Stomach smooth muscle (tissue), 2 donors: ENCODE results near the gene RNPS1.

Experiments
- H3K27ac ChIP-seq: one replicate; pipeline ENCODE4 v1.7.0; 2013; ENCODE audit warnings: mild to moderate bottlenecking, low read length, inconsistent platforms
- H3K27me3 ChIP-seq, 2 donors: one replicate each; pipeline ENCODE4 v1.7.0; 2013; ENCODE audit warnings: low read length in 2 of 2; ENCODE audit not compliant: insufficient read depth in 2 of 2, control insufficient read depth in 1 of 2
- H3K36me3 ChIP-seq, 2 donors: one replicate each; pipeline ENCODE4 v1.7.0; 2013; ENCODE audit warnings: low read length in 2 of 2; ENCODE audit not compliant: control insufficient read depth in 2 of 2, insufficient read depth in 2 of 2
- H3K4me1 ChIP-seq: one replicate; pipeline ENCODE4 v1.7.0; 2013; ENCODE audit warnings: low read length; ENCODE audit not compliant: control insufficient read depth, insufficient read depth
- H3K4me3 ChIP-seq, 2 donors: one replicate each; pipeline ENCODE4 v1.7.0; 2013; ENCODE audit warnings: low read length in 2 of 2
- H3K9ac ChIP-seq, 2 donors: one replicate each; pipeline ENCODE4 v1.7.0; 2013; ENCODE audit warnings: low read length in 2 of 2, mild to moderate bottlenecking in 1 of 2
- H3K9me3 ChIP-seq, 2 donors: one replicate each; pipeline ENCODE4 v1.7.0; 2013; ENCODE audit warnings: low read length in 2 of 2; ENCODE audit not compliant: control insufficient read depth in 2 of 2
- donor health status: healthy.
- donor health status: Pancreatic carcinoma.

The RNPS1 gene

DNA sequence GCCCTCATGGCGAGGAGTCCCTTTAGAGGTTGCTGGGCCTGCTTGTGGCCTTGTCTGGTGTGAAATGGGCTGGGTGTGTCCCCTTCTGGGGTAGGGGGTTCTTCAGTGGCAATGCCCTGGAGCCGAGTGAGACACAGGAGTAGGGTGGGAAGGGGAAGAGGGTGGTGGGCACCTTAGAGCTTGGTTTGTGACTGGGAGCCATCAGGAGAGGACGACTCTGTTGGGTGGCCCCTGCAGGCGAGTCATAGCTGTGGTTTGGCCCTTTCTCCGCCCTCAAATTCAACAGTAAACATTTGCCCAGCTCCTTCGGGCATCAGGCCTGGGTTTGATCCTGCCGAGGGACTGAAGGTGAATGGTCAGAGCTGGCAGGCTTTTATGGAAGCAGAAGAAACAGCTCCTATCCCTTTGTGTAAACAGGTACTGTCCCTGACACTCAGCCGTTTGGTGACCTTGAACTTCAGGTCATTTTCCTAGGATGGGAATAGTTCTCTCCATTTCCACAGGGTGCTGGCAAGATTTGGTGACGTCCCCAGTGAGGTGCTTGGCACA lies 41.6 kb downstream of the RNPS1 start:
- Histone ChIP-seq H3K4me1 (peaks cover 25% of the 10 kb centered on the region), H3K9me3 (no peaks in the 10 kb centered on the region), H3K36me3 (peaks cover 21 to 23% of the 10 kb centered on the region in 2 donors), H3K27ac (no peak overlapping the region), H3K9ac (no peak overlapping the region), H3K4me3 (no peak overlapping the region), H3K27me3 (no peaks in the 10 kb centered on the region)

GRCh38 chr16:2223942-2224486 lies 43.9 kb downstream of the RNPS1 start:
- H3K9me3 ChIP-seq, result no peaks in the 10 kb centered on the region
- H3K4me1 ChIP-seq, result peaks cover 24% of the 10 kb centered on the region
- H3K4me3 ChIP-seq, result peak overlapping the region; percentile 85 to 88
- H3K27me3 ChIP-seq, result no peaks in the 10 kb centered on the region
- peak overlapping the region; percentile 83 to 87 for H3K9ac ChIP-seq
- H3K27ac ChIP-seq, result peak overlapping the region; percentile 55
- H3K36me3 ChIP-seq, result peaks cover 9 to 10% of the 10 kb centered on the region in 2 donors

DNA sequence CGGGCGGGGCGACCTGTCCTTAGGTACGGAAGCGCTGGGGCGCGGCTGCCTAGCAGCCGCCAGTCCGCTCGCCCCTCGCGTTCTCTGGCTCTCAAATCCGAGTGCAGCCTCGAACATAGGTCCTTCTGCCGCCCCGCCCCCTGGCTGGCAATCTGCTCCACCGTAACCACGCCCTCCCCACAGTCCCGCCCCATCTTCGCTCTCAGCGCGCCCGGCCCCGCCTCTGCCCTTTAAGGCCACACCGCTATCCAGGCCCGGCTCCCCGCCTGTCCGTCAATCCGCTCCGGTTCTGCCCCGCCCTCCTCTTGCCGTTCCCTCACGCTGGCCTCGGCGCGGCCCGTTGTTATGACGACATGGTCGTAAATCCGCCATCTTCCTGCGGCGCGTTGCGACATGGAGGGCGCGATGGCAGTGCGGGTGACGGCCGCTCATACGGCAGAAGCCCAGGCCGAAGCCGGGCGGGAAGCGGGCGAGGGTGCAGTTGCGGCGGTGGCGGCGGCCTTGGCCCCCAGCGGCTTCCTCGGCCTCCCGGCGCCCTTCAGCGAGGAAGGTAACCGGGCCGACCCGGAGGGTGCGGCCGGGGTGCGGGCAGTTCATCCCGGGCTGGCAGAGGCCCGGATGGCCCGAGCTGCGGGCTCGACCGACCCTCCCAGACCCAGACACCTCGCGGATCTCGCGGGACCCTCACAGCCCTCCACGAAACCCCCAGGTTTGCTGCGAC lies 44.5 kb downstream of the RNPS1 start, which contains the start of gene E4F1:
E4F1 (plus strand) TSS at position 371 of the 721 bp plus-strand sequence; CDS start at position 394, 23 bp downstream.
- Histone ChIP-seq H3K9ac (peak within 1 kb of the TSS; percentile 83 to 87), H3K27ac (peak within 1 kb of the TSS; percentile 55), H3K36me3 (peaks cover 4 to 5% of the 10 kb centered on the region in 2 donors), H3K27me3 (no peaks in the 10 kb centered on the region), H3K4me1 (peaks cover 23% of the 10 kb centered on the region), H3K4me3 (peak within 1 kb of the TSS; percentile 85 to 88), H3K9me3 (no peaks in the 10 kb centered on the region)

DNA sequence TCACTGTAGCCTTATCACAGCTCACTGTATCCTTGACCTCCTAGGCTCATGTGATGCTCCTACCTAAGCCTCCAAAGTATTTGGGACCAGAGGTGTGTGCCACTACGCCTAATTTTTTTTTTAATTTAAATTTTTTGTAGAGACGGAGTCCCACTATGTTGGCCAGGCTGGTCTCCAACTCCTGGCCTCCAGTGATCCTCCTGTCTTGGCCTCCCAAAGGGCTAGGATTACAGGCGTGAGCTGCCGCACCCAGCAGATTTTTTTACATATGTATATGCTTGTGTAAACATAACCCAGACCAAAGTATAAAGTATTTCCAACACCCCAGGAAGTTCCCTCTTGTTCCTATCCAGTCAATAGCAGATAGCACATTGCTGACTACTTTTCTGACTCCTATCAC lies 51.6 kb downstream of the RNPS1 start:
- Histone ChIP-seq H3K4me1 (peaks cover 25% of the 10 kb centered on the region), H3K36me3 (peaks cover 0 to 3% of the 10 kb centered on the region in 2 donors), H3K9ac (no peak overlapping the region), H3K9me3 (no peaks in the 10 kb centered on the region), H3K4me3 (no peak overlapping the region), H3K27me3 (no peaks in the 10 kb centered on the region), H3K27ac (no peak overlapping the region)

DNA sequence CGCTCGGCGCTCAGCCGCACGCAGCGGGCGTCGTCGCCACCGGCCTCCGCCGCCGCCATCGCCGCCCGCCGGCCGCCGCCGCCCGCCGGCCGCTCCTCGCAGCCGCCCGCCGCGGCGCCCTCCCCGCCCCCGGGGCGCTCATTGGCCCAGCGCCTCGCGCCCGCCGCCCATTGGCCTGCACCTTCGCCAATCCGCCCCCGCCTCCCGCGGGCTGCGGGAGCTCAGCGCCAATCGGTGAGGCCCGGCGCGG lies 53.3 kb downstream of the RNPS1 start, which contains the start of gene PGP:
PGP (minus strand) TSS at position 122 of the 250 bp plus-strand sequence; CDS start at position 59, 63 bp downstream.
- peak within 1 kb of the TSS; percentile 88 for H3K27ac ChIP-seq
- H3K4me1 ChIP-seq, result peaks cover 29% of the 10 kb centered on the region
- H3K9ac ChIP-seq, result peak within 1 kb of the TSS; percentile 74 to 80
- H3K36me3 ChIP-seq, result peaks cover 0 to 3% of the 10 kb centered on the region in 2 donors
- H3K9me3 ChIP-seq, result no peaks in the 10 kb centered on the region
- peak within 1 kb of the TSS; percentile 77 to 81 for H3K4me3 ChIP-seq
- no peaks in the 10 kb centered on the region for H3K27me3 ChIP-seq

DNA sequence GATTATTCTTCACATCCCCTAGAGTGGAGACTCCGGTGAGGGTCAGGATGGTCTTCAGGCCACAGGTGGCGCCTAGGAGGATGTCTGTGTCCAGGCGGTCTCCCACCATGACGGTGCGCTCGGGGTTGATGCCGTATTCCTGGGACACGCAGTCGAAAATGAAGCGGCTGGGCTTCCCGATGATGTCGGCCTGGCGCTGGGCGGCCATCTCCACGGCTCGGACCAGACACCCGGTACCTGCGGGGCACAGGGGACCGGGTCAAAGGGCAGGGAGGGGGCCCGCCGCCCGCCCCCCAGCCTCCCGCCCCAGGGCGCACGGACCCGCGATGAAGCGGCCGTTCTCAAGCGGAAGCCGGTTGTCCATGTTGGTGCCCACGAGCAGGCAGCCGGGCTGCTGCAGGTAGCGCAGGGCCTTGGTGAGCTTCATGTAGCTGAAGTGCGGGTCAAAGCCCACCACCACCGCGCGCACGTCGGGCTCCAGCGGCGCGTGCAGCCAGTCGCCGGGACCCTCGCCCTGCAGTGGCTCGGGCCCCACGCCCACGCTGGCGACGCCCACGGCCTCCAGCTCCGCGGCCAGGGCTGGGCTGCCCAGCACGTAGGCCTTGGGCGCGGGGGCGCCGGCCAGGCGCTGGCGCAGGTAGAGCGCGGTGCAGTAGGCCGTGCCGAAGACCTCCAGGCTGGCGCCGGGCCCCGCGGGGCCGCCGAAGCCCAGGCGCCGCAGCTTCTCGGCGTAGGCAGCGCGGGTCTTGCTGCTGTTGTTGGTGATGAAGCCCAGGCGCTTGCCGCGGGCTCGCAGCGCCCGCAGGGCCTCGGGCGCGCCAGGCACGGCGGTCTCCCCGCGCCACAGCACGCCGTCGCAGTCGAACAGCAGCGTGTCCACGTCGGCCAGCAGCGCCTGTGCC lies 53.9 kb downstream of the RNPS1 start:
- H3K9ac ChIP-seq, result peak overlapping the region; percentile 68 to 70
- H3K27me3 ChIP-seq, result no peaks in the 10 kb centered on the region
- H3K27ac ChIP-seq, result peak overlapping the region; percentile 24
- H3K4me1 ChIP-seq, result peaks cover 29% of the 10 kb centered on the region
- peaks cover 0 to 4% of the 10 kb centered on the region in 2 donors for H3K36me3 ChIP-seq
- peak overlapping the region; percentile 69 to 80 for H3K4me3 ChIP-seq
- no peaks in the 10 kb centered on the region for H3K9me3 ChIP-seq

DNA sequence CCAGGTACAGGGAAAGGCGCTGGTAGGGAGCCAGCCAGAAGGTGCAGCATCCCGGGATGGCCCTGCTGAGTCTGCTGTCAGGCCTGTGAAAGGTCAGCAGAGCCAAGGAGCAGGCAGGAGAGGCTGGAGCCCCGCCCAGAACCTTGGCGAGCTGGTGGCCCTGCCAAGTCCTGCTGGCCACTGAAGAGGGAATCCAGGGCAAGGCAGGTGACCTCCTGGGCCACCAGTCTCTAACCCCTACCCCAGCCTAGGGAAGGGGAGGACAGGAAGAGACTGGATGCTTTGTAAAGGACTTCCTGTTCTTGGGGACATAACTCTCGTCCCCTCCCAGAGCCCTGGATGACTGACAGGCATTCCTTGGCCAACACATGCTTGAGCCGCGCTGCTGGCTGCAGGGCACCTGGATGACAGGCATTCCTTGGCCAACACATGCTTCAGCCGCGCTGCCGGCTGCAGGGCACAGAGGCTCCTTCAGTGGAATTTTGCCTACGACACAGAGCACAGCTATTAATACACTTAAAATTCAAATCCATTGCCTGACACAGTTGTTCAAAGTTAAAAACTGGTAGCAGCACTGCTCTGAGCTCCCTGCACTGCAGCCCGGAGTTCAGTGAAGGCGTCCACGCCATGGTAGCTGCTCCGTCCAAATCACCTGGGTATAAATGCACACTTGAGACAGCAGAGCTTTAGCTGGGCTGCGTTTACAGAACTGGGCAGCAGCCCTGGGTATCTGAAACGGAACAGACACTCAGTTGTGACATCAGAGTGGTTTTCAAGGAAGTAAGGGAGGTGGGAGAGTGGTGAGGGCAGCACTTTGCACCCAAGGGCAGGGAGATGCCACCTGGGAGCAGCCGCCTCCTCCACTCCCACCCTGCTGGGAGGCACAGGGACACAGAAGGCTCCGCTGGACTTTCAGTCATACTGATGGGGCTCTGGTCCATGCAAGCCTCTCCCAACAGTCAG lies 55.3 kb downstream of the RNPS1 start:
- Histone ChIP-seq H3K4me1 (peaks cover 29% of the 10 kb centered on the region), H3K9ac (peak overlapping the region; percentile 42 to 60), H3K9me3 (no peaks in the 10 kb centered on the region), H3K27ac (no peak overlapping the region), H3K36me3 (peaks cover 6 to 11% of the 10 kb centered on the region in 2 donors), H3K4me3 (peak overlapping the region; percentile 31 to 66), H3K27me3 (no peaks in the 10 kb centered on the region)

DNA sequence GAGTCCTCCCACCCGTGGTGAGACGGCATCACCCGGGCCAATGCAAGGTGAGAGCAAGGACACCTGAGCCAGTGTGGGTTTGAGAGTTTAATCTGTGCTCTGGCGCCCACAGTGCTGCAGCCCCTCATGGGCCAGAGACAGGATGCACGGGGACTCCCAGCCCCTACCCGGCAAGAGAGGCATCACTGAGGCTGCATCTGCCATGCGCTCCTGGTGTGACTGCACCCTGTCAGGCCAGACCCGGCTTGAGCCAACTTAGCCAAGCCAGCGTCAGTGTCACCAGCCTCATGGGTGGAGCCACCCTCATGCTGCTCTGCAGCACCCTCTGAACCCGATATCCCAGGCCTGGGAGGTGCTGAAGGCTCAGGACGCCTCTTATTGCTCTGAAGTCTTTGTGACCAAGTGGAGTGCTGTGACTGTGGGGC lies 56.0 kb downstream of the RNPS1 start:
- Histone ChIP-seq H3K27me3 (no peaks in the 10 kb centered on the region), H3K9me3 (no peaks in the 10 kb centered on the region), H3K36me3 (peaks cover 12 to 15% of the 10 kb centered on the region in 2 donors), H3K4me1 (peaks cover 31% of the 10 kb centered on the region), H3K27ac (no peak overlapping the region), H3K9ac (no peak overlapping the region), H3K4me3 (no peak overlapping the region)

DNA sequence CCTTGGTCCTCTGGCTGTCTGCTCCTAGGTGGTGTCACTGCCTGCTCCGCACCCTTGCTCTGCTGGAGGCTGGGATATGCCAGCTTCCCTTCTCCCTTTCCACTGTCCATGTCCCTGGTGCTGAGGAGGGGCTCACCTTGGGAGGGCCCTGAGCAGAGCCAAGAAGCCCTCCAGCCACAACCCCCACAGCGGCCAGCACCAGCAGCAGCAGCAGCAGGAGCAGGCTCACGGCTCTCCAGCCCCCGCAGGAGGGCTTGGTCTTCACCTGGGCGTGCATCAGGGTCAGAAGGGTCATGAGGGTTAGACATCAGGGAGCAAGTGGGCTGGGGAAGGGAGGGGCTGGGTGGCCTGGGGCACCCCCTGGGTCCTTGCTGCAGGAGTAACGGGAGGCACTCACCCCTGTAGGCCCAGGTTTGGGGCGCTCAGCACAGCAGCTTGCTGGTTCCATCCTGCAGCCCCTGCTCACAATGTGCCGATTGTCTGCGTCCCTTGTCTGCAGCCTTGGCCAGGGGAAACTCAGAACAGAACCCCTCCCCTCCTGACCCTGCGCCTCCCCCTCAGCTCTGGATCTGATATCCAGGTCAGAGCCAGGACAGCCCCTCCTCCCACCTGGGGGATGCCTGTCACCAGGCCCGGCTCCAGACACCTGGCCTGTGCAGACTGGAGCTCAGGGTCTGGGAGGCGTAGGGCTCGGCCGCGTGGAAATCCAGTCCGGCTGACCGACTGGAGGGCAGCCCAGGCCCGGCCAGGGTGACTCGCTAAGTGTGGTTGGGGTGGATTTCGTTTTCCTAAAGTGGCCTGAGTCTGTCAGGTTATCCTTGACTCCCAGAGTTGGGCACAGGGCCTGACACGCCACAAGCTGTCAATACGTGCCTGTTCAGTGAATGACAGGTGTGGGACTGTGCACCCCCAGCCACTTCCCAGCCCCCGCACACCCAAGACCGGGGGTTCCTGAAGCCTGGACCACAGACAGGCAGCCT lies 57.2 kb downstream of the RNPS1 start, which contains the start of gene BRICD5:
BRICD5 (minus strand) TSS at position 478 of the 980 bp plus-strand sequence; CDS start at position 448, 30 bp downstream.
- Histone ChIP-seq H3K36me3 (peaks cover 12 to 15% of the 10 kb centered on the region in 2 donors), H3K27me3 (no peaks in the 10 kb centered on the region), H3K27ac (no peak within 1 kb of the TSS), H3K9ac (no peak within 1 kb of the TSS), H3K9me3 (no peaks in the 10 kb centered on the region), H3K4me1 (peaks cover 42% of the 10 kb centered on the region), H3K4me3 (no peak within 1 kb of the TSS)
